ENCODE results near the gene KCNAB1. TPM values are rescaled to one million over a fixed set of nuclear protein-coding genes. Genes with fewer than 3 reads are reported as not detected.

KCNAB1 gene
- total and polyA plus RNA-seq, 2 donors (not counting 3 experiments of a cell fraction or from before 2014, with no cell fraction given): 0.21 TPM; not detected in 1

GRCh38 chr3:156471431-156471830 lies 351.1 kb downstream of the KCNAB1 start:
- H3K9me3 ChIP-seq (replicated peaks; ENCODE audit: control insufficient read depth, insufficient read depth, low read length): no peaks in the 10 kb centered on the region
- H3K27ac ChIP-seq (ENCODE audit: insufficient read depth, low read depth, low read length): no peak overlapping the region
- H3K9me1 ChIP-seq (replicated peaks; ENCODE audit: control insufficient read depth, extremely low read depth, insufficient read depth, low read length): no peaks in the 10 kb centered on the region
- no peak overlapping the region for H2AFZ ChIP-seq (ENCODE audit: low read depth, low read length)
- no peaks in the 10 kb centered on the region for H3K79me2 ChIP-seq (ENCODE audit: control insufficient read depth, insufficient read depth, low read length)
- no peak overlapping the region for H3K4me2 ChIP-seq (ENCODE audit: insufficient read depth, low read length)
- H3K4me3 ChIP-seq (replicated peaks in 1 of 3; ENCODE audit: insufficient read depth in 1 of 3, low read depth in 1 of 3, low read length in 3 of 3): no peak overlapping the region
- FAIRE-seq (no peak), DNase-seq (ENCODE audit: low read depth, low spot score) (peak; percentile 57)
- no peaks in the 10 kb centered on the region for H3K4me1 ChIP-seq (ENCODE audit: control insufficient read depth, extremely low read depth, insufficient read depth, low read length)
- no peaks in the 10 kb centered on the region for H4K20me1 ChIP-seq (replicated peaks; ENCODE audit: control insufficient read depth, extremely low read depth, insufficient read depth, low read length)
- BruUV-seq (replicated peaks): no TSS peak
- H3K9ac ChIP-seq (replicated peaks; ENCODE audit: extremely low read depth, insufficient read depth, low read length): no peak overlapping the region
- ChIA-PET CTCF (interaction anchor here (1.3 kb wide), 1 partner anchor 39 kb away, joined by 4 read pairs; no protein-coding TSS in a partner anchor), POLR2A (no interaction called here)
- H3K36me3 ChIP-seq (ENCODE audit: control insufficient read depth in 2 of 2, extremely low read depth in 1 of 2, insufficient read depth in 2 of 2, low read length in 2 of 2): no peaks in the 10 kb centered on the region
- TF ChIP-seq POLR2A (IDR thresholded peaks at IDR 0.05; ENCODE audit: low read depth, low read length) (no peak), CTCF (IDR thresholded peaks at IDR 0.05; ENCODE audit: extremely low read depth in 1 of 2, insufficient read depth in 1 of 2, low read depth in 1 of 2, low read length in 2 of 2) (no peak), GATA2 (IDR thresholded peaks at IDR 0.05; ENCODE audit: insufficient read depth, insufficient read length, low read depth, low read length) (no peak), MAX (IDR thresholded peaks at IDR 0.05; ENCODE audit: insufficient read depth, insufficient read length) (no peak), EZH2 (IDR thresholded peaks at IDR 0.05; ENCODE audit: borderline replicate concordance, low read depth, low read length, severe bottlenecking) (no peak), JUN (IDR thresholded peaks at IDR 0.05; ENCODE audit: borderline replicate concordance, insufficient read depth, insufficient read length, low read depth) (no peak), POLR2AphosphoS5 (IDR thresholded peaks at IDR 0.05; ENCODE audit: insufficient read depth, low read depth, low read length) (no peak), MYC (IDR thresholded peaks at IDR 0.05; ENCODE audit: low read depth, low read length) (no peak), FOS (IDR thresholded peaks at IDR 0.05; ENCODE audit: borderline replicate concordance, insufficient read depth, low read length) (no peak)
- no peaks in the 10 kb centered on the region for H3K27me3 ChIP-seq (ENCODE audit: control insufficient read depth in 2 of 2, insufficient read depth in 2 of 2, low read length in 2 of 2)
- dilution Hi-C loops (cut with MboI; ENCODE audit: extremely low pct_ligation_motif_present, low sequenced_read_pairs): no loop called here
- intact Hi-C loops (cut with micrococcal nuclease): no loop called here

Measured in endothelial cell of umbilical vein (primary cell).